Measurements from ENCODE around the gene NACA. TPM values are rescaled to one million over a fixed set of nuclear protein-coding genes. Genes with fewer than 3 reads are reported as not detected.
"Not testable (repeated sequence)": the region's sequence is repeated elsewhere in the genome, so short reads cannot be mapped to it uniquely, and the experiment has no call there.

Gene NACA
- total RNA-seq, 1 experiment from 2014 or later, result 1,420 TPM

GRCh38 chr12:56714431-56714929 lies 10.6 kb downstream of the NACA start:
- H3K79me2 ChIP-seq (ENCODE audit: low read length), result peaks cover 56% of the 10 kb centered on the region
- H4K20me1 ChIP-seq (ENCODE audit: low read length), result peaks cover 55% of the 10 kb centered on the region
- no peaks in the 10 kb centered on the region for H3K9me2 ChIP-seq (replicated peaks; ENCODE audit: low read length)
- CTCF ChIA-PET, result no interaction called here
- H2AFZ ChIP-seq (ENCODE audit: low read length), result no peak overlapping the region
- ATAC-seq (no peak), DNase-seq (peak; percentile 44)
- no peak overlapping the region for H3K9ac ChIP-seq (ENCODE audit: low read length)
- H3K9me3 ChIP-seq (ENCODE audit: low read length), result no peaks in the 10 kb centered on the region
- BruUV-seq (replicated peaks), result no TSS peak
- H3K27ac ChIP-seq (ENCODE audit: low read length), result no peak overlapping the region
- TF ChIP-seq, protein P1, sequence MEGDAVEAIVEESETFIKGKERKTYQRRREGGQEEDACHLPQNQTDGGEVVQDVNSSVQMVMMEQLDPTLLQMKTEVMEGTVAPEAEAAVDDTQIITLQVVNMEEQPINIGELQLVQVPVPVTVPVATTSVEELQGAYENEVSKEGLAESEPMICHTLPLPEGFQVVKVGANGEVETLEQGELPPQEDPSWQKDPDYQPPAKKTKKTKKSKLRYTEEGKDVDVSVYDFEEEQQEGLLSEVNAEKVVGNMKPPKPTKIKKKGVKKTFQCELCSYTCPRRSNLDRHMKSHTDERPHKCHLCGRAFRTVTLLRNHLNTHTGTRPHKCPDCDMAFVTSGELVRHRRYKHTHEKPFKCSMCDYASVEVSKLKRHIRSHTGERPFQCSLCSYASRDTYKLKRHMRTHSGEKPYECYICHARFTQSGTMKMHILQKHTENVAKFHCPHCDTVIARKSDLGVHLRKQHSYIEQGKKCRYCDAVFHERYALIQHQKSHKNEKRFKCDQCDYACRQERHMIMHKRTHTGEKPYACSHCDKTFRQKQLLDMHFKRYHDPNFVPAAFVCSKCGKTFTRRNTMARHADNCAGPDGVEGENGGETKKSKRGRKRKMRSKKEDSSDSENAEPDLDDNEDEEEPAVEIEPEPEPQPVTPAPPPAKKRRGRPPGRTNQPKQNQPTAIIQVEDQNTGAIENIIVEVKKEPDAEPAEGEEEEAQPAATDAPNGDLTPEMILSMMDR (conservative IDR thresholded peaks at IDR 0.05; ENCODE audit: low read depth, low read length), result no peak
- TF ChIP-seq EZH2phosphoT487 (IDR thresholded peaks at IDR 0.05; ENCODE audit: borderline replicate concordance, low read length), result no peak
- H3K27me3 ChIP-seq (ENCODE audit: low read length), result no peaks in the 10 kb centered on the region
- no peaks in the 10 kb centered on the region for H3K4me1 ChIP-seq (ENCODE audit: insufficient read depth, low read length)
- peaks cover 62% of the 10 kb centered on the region for H3K36me3 ChIP-seq (ENCODE audit: low read depth, low read length)
- no peak overlapping the region for H3K4me2 ChIP-seq (ENCODE audit: low read length)
- peaks cover 20% of the 10 kb centered on the region for H3F3A ChIP-seq (ENCODE audit: low read length, unreplicated experiment)
- H3K4me3 ChIP-seq (ENCODE audit: low read length), result no peak overlapping the region
- POLR2A ChIA-PET (ENCODE audit: unreplicated experiment), result no interaction called here
- intact Hi-C loops (cut with micrococcal nuclease), result no loop called here

DNA sequence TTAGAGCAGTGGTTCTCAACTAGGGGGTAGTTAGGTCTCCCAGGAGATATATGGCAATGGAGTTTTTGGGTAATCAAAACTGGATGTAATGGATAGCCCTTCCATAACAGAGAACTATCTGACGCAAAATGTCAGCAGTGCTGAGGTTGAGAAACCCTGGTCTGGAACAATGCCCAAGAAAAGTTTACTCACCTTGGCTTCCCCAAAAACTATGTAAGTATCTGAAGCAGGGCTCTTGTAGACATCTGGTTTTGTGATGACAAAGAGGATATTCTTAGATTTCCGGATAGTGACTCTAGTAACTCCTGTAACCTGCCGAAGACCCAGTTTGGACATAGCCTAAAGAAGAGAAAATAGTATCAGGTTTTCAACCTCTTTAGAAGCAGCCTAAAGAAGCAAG lies 11.8 kb downstream of the NACA start:
- no peak for ATAC-seq
- H3F3A ChIP-seq (ENCODE audit: low read length, unreplicated experiment), result peaks cover 20% of the 10 kb centered on the region
- intact Hi-C loops (cut with micrococcal nuclease), result no loop called here
- POLR2A ChIA-PET (ENCODE audit: unreplicated experiment), result no interaction called here
- H3K4me1 ChIP-seq (ENCODE audit: insufficient read depth, low read length), result no peaks in the 10 kb centered on the region
- H3K4me3 ChIP-seq (ENCODE audit: low read length), result no peak overlapping the region
- H3K36me3 ChIP-seq (ENCODE audit: low read depth, low read length), result peaks cover 54% of the 10 kb centered on the region
- CTCF ChIA-PET, result no interaction called here
- peaks cover 44% of the 10 kb centered on the region for H3K79me2 ChIP-seq (ENCODE audit: low read length)
- no peaks in the 10 kb centered on the region for H3K27me3 ChIP-seq (ENCODE audit: low read length)
- DNase-seq, result no peak
- peaks cover 46% of the 10 kb centered on the region for H4K20me1 ChIP-seq (ENCODE audit: low read length)
- H3K4me2 ChIP-seq (ENCODE audit: low read length), result no peak overlapping the region
- no peak overlapping the region for H2AFZ ChIP-seq (ENCODE audit: low read length)
- H3K9me2 ChIP-seq (replicated peaks; ENCODE audit: low read length), result no peaks in the 10 kb centered on the region
- no peak overlapping the region for H3K9ac ChIP-seq (ENCODE audit: low read length)
- no peaks in the 10 kb centered on the region for H3K9me3 ChIP-seq (ENCODE audit: low read length)
- TF ChIP-seq EZH2phosphoT487 (IDR thresholded peaks at IDR 0.05; ENCODE audit: borderline replicate concordance, low read length), result no peak
- TF ChIP-seq, protein P1 (conservative IDR thresholded peaks at IDR 0.05; ENCODE audit: low read depth, low read length), result no peak
- no peak for TF ChIP-seq EZH2 (IDR thresholded peaks at IDR 0.05; ENCODE audit: low read length, unreplicated experiment)
- no TSS peak for BruUV-seq (replicated peaks)
- no peak overlapping the region for H3K27ac ChIP-seq (ENCODE audit: low read length)

GRCh38 chr12:56709759-56710376 lies 15.2 kb downstream of the NACA start:
- peaks cover 37% of the 10 kb centered on the region for H3K36me3 ChIP-seq (ENCODE audit: low read depth, low read length)

DNA sequence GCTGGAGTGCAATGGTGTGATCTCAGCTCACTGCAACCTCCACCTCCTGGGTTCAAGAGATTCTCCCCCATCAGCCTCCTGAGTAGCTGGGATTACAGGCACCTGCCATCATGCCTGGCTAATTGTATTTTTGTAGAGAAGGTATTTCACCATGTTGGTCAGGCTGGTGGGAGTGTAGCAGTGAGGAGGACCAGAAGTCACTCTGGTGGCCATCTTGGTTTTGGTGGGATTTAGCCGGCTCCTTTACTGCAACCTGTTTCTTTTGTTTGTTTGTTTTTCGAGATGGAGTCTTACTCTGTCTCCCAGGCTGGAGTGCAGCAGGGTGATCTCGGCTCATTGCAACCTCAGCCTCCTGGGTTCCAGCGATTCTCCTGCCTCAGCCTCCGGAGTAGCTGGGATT lies 20.6 kb downstream of the NACA start:
- H3K79me2 ChIP-seq (ENCODE audit: low read length); POLR2A ChIA-PET (ENCODE audit: unreplicated experiment); H3K9me2 ChIP-seq (replicated peaks; ENCODE audit: low read length); H3K9ac ChIP-seq (ENCODE audit: low read length); H3K9me3 ChIP-seq (ENCODE audit: low read length); H4K20me1 ChIP-seq (ENCODE audit: low read length); H3K36me3 ChIP-seq (ENCODE audit: low read depth, low read length); H3K4me2 ChIP-seq (ENCODE audit: low read length); H3F3A ChIP-seq (ENCODE audit: low read length, unreplicated experiment); H3K27me3 ChIP-seq (ENCODE audit: low read length); H3K4me3 ChIP-seq (ENCODE audit: low read length); intact Hi-C loops (cut with micrococcal nuclease); BruUV-seq (replicated peaks); H3K4me1 ChIP-seq (ENCODE audit: insufficient read depth, low read length); H3K27ac ChIP-seq (ENCODE audit: low read length); H2AFZ ChIP-seq (ENCODE audit: low read length); ATAC-seq; DNase-seq: not testable (repeated sequence)
- CTCF ChIA-PET, result interaction anchor here (0.7 kb wide), 1 partner anchor 68 kb away, joined by 3 read pairs; no protein-coding TSS in a partner anchor

More at GRCh38 chr12:56709759-56710376, 15.2 kb downstream of the NACA start:
- Histone ChIP-seq H4K20me1 (ENCODE audit: low read length) (peaks cover 21% of the 10 kb centered on the region), H2AFZ (ENCODE audit: low read length) (no peak overlapping the region), H3K9me2 (replicated peaks; ENCODE audit: low read length) (no peaks in the 10 kb centered on the region), H3K27ac (ENCODE audit: low read length) (no peak overlapping the region), H3K9me3 (ENCODE audit: low read length) (no peaks in the 10 kb centered on the region), H3K79me2 (ENCODE audit: low read length) (peaks cover 13% of the 10 kb centered on the region; the same call in 1 of the 2 replicates), H3F3A (ENCODE audit: low read length, unreplicated experiment) (peaks cover 20% of the 10 kb centered on the region), H3K4me2 (ENCODE audit: low read length) (no peak overlapping the region), H3K27me3 (ENCODE audit: low read length) (no peaks in the 10 kb centered on the region), H3K4me3 (ENCODE audit: low read length) (no peak overlapping the region), H3K9ac (ENCODE audit: low read length) (no peak overlapping the region), H3K4me1 (ENCODE audit: insufficient read depth, low read length) (no peaks in the 10 kb centered on the region)
- intact Hi-C loops (cut with micrococcal nuclease), result no loop called here
- no TSS peak for BruUV-seq (replicated peaks)
- CTCF ChIA-PET, result no interaction called here
- peak; percentile 50 for ATAC-seq
- TF ChIP-seq EZH2phosphoT487 (IDR thresholded peaks at IDR 0.05; ENCODE audit: borderline replicate concordance, low read length) (no peak), EZH2 (IDR thresholded peaks at IDR 0.05; ENCODE audit: low read length, unreplicated experiment) (no peak)
- TF ChIP-seq, protein P1 (conservative IDR thresholded peaks at IDR 0.05; ENCODE audit: low read depth, low read length), result no peak
- DNase-seq, result no peak
- POLR2A ChIA-PET (ENCODE audit: unreplicated experiment), result no interaction called here

All from PC-3 (cell line).